ENCODE results near the gene MAGEA2.
"Not testable (repeated sequence)": the region's sequence is repeated elsewhere in the genome, so short reads cannot be mapped to it uniquely, and the experiment has no call there.

Gene MAGEA2

GRCh38 chrX:152759544-152759943 lies 5.9 kb upstream of the MAGEA2 start:
- not testable (repeated sequence) for H2AFZ ChIP-seq (ENCODE audit: low read depth, low read length, severe bottlenecking); H4K20me1 ChIP-seq (ENCODE audit: low read depth, low read length); H3F3A ChIP-seq (ENCODE audit: insufficient read depth); H3K9ac ChIP-seq (ENCODE audit: low read length); H3K27me3 ChIP-seq (ENCODE audit: low read length); H3K4me3 ChIP-seq (ENCODE audit: insufficient read depth, low read length, poor library complexity, severe bottlenecking); H3K9me2 ChIP-seq (replicated peaks; ENCODE audit: insufficient read depth, low read length); H3K9me3 ChIP-seq (ENCODE audit: insufficient read depth, low read length); H3K36me3 ChIP-seq (ENCODE audit: low read length); H3K4me2 ChIP-seq (ENCODE audit: low read depth, low read length, poor library complexity, severe bottlenecking); H3K79me2 ChIP-seq (ENCODE audit: insufficient read depth, low read length); H3K27ac ChIP-seq (ENCODE audit: low read depth, low read length)

- H3K36me3 ChIP-seq (ENCODE audit: low read length); H4K20me1 ChIP-seq (ENCODE audit: low read depth, low read length); H3K27me3 ChIP-seq (ENCODE audit: low read length); H3K27ac ChIP-seq (ENCODE audit: low read depth, low read length); H3K4me3 ChIP-seq (ENCODE audit: insufficient read depth, low read length, poor library complexity, severe bottlenecking); H3K79me2 ChIP-seq (ENCODE audit: insufficient read depth, low read length); H2AFZ ChIP-seq (ENCODE audit: low read depth, low read length, severe bottlenecking); H3K9me3 ChIP-seq (ENCODE audit: insufficient read depth, low read length); H3K9me2 ChIP-seq (replicated peaks; ENCODE audit: insufficient read depth, low read length); H3F3A ChIP-seq (ENCODE audit: insufficient read depth); H3K9ac ChIP-seq (ENCODE audit: low read length); H3K4me2 ChIP-seq (ENCODE audit: low read depth, low read length, poor library complexity, severe bottlenecking): not testable (repeated sequence)
These were observed 5.3 kb upstream of the MAGEA2 start, which contains the start of gene CSAG3 for GRCh38 chrX:152758918-152759317. CSAG3 (plus strand) TSS chrX:152759218.

GRCh38 chrX:152754871-152755270 lies 1.2 kb upstream of the MAGEA2 start:
- H3K36me3 ChIP-seq (ENCODE audit: low read length); H3K27me3 ChIP-seq (ENCODE audit: low read length); H3K4me3 ChIP-seq (ENCODE audit: insufficient read depth, low read length, poor library complexity, severe bottlenecking); H4K20me1 ChIP-seq (ENCODE audit: low read depth, low read length); H3K9me2 ChIP-seq (replicated peaks; ENCODE audit: insufficient read depth, low read length); H3K4me2 ChIP-seq (ENCODE audit: low read depth, low read length, poor library complexity, severe bottlenecking); H3K9me3 ChIP-seq (ENCODE audit: insufficient read depth, low read length); H3K27ac ChIP-seq (ENCODE audit: low read depth, low read length); H3K79me2 ChIP-seq (ENCODE audit: insufficient read depth, low read length); H3F3A ChIP-seq (ENCODE audit: insufficient read depth); H3K9ac ChIP-seq (ENCODE audit: low read length); H2AFZ ChIP-seq (ENCODE audit: low read depth, low read length, severe bottlenecking): not testable (repeated sequence)

DNA sequence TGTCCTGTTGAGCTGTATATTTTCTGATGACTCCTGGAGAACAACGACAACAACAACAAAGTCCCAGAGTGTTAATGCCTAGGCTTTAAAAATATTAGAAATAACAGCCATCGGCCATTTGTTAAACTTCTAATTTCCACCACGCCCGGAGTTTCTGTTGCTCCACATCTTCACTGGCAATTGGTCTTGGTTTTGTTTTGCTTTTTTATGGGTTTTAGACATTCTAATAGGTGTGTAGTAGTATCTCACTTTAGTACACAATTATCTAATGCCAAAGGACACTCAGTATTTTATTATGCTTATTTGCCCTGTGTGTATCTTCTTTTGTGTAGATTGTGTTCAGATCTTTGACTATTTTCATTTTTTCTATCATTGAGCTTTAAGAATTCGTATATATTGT lies 15.1 kb downstream of the MAGEA2 start:
- Histone ChIP-seq H3F3A (ENCODE audit: insufficient read depth) (no peaks in the 10 kb centered on the region), H3K27me3 (ENCODE audit: low read length) (no peaks in the 10 kb centered on the region), H3K4me2 (ENCODE audit: low read depth, low read length, poor library complexity, severe bottlenecking) (no peak overlapping the region), H3K9me3 (ENCODE audit: insufficient read depth, low read length) (no peaks in the 10 kb centered on the region), H3K79me2 (ENCODE audit: insufficient read depth, low read length) (no peaks in the 10 kb centered on the region), H4K20me1 (ENCODE audit: low read depth, low read length) (no peaks in the 10 kb centered on the region), H3K4me3 (ENCODE audit: insufficient read depth, low read length, poor library complexity, severe bottlenecking) (no peak overlapping the region), H2AFZ (ENCODE audit: low read depth, low read length, severe bottlenecking) (no peak overlapping the region), H3K27ac (ENCODE audit: low read depth, low read length) (no peak overlapping the region), H3K9me2 (replicated peaks; ENCODE audit: insufficient read depth, low read length) (no peaks in the 10 kb centered on the region), H3K9ac (ENCODE audit: low read length) (no peak overlapping the region), H3K36me3 (ENCODE audit: low read length) (no peaks in the 10 kb centered on the region)
- TF ChIP-seq, protein P1, sequence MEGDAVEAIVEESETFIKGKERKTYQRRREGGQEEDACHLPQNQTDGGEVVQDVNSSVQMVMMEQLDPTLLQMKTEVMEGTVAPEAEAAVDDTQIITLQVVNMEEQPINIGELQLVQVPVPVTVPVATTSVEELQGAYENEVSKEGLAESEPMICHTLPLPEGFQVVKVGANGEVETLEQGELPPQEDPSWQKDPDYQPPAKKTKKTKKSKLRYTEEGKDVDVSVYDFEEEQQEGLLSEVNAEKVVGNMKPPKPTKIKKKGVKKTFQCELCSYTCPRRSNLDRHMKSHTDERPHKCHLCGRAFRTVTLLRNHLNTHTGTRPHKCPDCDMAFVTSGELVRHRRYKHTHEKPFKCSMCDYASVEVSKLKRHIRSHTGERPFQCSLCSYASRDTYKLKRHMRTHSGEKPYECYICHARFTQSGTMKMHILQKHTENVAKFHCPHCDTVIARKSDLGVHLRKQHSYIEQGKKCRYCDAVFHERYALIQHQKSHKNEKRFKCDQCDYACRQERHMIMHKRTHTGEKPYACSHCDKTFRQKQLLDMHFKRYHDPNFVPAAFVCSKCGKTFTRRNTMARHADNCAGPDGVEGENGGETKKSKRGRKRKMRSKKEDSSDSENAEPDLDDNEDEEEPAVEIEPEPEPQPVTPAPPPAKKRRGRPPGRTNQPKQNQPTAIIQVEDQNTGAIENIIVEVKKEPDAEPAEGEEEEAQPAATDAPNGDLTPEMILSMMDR (IDR thresholded peaks at IDR 0.05; ENCODE audit: insufficient read depth, low read length, poor library complexity, severe bottlenecking): no peak
- no peak for TF ChIP-seq EZH2phosphoT487 (conservative IDR thresholded peaks at IDR 0.05; ENCODE audit: low read length)

DNA sequence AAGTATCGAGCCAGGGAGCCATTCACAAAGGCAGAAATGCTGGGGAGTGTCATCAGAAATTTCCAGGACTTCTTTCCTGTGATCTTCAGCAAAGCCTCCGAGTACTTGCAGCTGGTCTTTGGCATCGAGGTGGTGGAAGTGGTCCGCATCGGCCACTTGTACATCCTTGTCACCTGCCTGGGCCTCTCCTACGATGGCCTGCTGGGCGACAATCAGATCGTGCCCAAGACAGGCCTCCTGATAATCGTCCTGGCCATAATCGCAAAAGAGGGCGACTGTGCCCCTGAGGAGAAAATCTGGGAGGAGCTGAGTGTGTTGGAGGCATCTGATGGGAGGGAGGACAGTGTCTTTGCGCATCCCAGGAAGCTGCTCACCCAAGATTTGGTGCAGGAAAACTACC lies 17.1 kb downstream of the MAGEA2 start:
- H3K27ac ChIP-seq (ENCODE audit: low read depth, low read length); H3K27me3 ChIP-seq (ENCODE audit: low read length); H3F3A ChIP-seq (ENCODE audit: insufficient read depth); H3K9me3 ChIP-seq (ENCODE audit: insufficient read depth, low read length); H4K20me1 ChIP-seq (ENCODE audit: low read depth, low read length); H3K4me3 ChIP-seq (ENCODE audit: insufficient read depth, low read length, poor library complexity, severe bottlenecking); H3K79me2 ChIP-seq (ENCODE audit: insufficient read depth, low read length); H2AFZ ChIP-seq (ENCODE audit: low read depth, low read length, severe bottlenecking); H3K9ac ChIP-seq (ENCODE audit: low read length); H3K36me3 ChIP-seq (ENCODE audit: low read length); H3K4me2 ChIP-seq (ENCODE audit: low read depth, low read length, poor library complexity, severe bottlenecking); H3K9me2 ChIP-seq (replicated peaks; ENCODE audit: insufficient read depth, low read length): not testable (repeated sequence)
